ENCODE measurements around the gene DMD.
"Not testable (repeated sequence)": the region's sequence is repeated elsewhere in the genome, so short reads cannot be mapped to it uniquely, and the experiment has no call there.

DMD gene

DNA sequence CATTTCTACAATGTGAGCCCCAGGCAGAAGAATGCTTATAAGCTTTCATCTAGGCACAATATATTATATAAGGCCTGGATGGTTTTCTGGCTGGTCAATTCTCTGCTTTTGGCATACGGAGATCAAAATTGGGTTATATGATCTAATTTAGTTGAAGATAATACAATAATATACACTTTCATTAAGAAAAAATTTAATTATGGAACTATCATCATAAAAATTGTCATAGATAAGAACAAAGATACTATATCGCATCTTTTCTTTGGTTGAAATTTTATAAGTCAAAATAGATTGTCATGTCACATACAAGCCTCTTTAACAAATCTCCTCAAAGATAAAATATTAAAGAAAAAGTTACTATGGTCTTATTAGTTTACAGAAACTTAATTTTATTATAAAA is 17.1 kb downstream of the DMD start:
- Histone ChIP-seq H3K9me3 (ENCODE audit: control insufficient read depth, low read length) (no peaks in the 10 kb centered on the region), H3K27ac (ENCODE audit: low read depth, low read length, severe bottlenecking) (no peak overlapping the region), H3K4me3 (ENCODE audit: extremely low read depth, insufficient read depth, low read length, poor library complexity, severe bottlenecking) (no peak overlapping the region), H3K4me1 (ENCODE audit: control insufficient read depth, insufficient read depth, low read length, poor library complexity, severe bottlenecking) (no peaks in the 10 kb centered on the region), H3K36me3 (ENCODE audit: control insufficient read depth, insufficient read depth, low read length) (no peaks in the 10 kb centered on the region)
- WGBS, 2 experiments (ENCODE audit: insufficient coverage in 2 of 2) = no CpG with 5 or more reads among the region's 2 CpGs

DNA sequence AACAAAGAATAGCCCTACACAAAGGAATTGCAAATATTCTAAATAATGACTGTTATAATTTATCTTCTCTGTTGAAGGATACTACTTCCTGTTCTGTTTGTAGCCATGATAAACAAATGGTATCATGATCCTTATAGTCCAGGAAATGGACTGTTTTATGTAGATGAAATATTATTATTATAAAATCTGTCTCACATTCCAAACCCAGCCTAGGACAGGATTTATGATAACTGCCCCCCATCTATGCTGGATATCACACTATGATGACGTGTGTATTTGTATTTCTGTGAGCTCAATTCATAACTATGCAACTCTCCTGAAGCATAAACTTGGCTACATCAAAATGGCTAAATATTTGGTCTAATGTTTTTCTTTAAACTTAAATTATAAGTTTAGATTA is 21.3 kb downstream of the DMD start:
- no peak overlapping the region for H3K4me3 ChIP-seq (ENCODE audit: extremely low read depth, insufficient read depth, low read length, poor library complexity, severe bottlenecking)
- no peaks in the 10 kb centered on the region for H3K9me3 ChIP-seq (ENCODE audit: control insufficient read depth, low read length)
- H3K27ac ChIP-seq (ENCODE audit: low read depth, low read length, severe bottlenecking) = no peak overlapping the region
- H3K36me3 ChIP-seq (ENCODE audit: control insufficient read depth, insufficient read depth, low read length) = no peaks in the 10 kb centered on the region
- no CpG with 5 or more reads among the region's 1 CpG for WGBS, 2 experiments (ENCODE audit: insufficient coverage in 2 of 2)
- H3K4me1 ChIP-seq (ENCODE audit: control insufficient read depth, insufficient read depth, low read length, poor library complexity, severe bottlenecking) = peaks cover 2% of the 10 kb centered on the region

DNA sequence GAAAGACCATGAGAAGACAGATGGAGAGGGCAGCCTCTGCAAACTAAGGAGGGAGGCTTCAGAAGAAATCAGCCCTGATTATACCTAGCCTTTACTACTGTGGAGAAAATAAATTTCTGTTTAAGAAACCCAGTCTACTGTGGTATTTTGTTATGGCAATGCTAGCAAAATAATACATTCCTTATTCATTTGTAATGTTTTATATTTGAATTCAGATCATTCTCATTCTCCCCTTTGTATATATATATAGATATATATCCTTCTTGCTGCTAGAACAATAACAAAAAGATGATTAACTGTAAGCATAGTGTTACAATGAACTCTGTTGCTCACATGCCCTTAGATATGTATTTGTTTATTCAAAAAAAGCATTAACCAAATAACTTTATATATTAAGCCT is 22.5 kb downstream of the DMD start:
- peaks cover 2% of the 10 kb centered on the region for H3K4me1 ChIP-seq (ENCODE audit: control insufficient read depth, insufficient read depth, low read length, poor library complexity, severe bottlenecking)
- no peaks in the 10 kb centered on the region for H3K9me3 ChIP-seq (ENCODE audit: control insufficient read depth, low read length)
- no peak overlapping the region for H3K27ac ChIP-seq (ENCODE audit: low read depth, low read length, severe bottlenecking)
- no peaks in the 10 kb centered on the region for H3K36me3 ChIP-seq (ENCODE audit: control insufficient read depth, insufficient read depth, low read length)
- no peak overlapping the region for H3K4me3 ChIP-seq (ENCODE audit: extremely low read depth, insufficient read depth, low read length, poor library complexity, severe bottlenecking)

DNA sequence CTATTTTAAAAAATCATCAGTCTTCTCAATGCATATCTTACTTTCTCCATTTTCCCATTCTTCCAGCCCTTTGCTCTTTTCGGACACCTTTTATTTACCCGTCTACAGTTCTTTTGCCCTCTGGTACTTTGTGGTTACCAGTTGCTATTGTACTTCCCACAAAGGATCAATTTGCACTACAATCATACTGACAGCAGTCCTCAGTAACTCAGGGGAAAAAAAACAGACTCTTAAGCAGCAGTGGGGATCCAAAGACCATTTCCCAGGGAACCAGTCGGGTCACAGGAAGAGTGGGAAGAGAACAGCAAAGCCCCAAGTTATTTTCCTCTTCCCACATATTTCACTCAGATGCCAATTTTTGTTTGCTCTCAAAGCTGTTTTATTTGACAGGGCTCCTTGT is 23.1 kb downstream of the DMD start:
- WGBS, 2 experiments (ENCODE audit: insufficient coverage in 2 of 2) = 17% methylated on average over 1 of the region's 3 CpGs; no CpG with 5 or more reads in 1 of the 2 experiments
- H3K36me3 ChIP-seq (ENCODE audit: control insufficient read depth, insufficient read depth, low read length) = no peaks in the 10 kb centered on the region
- H3K4me1 ChIP-seq (ENCODE audit: control insufficient read depth, insufficient read depth, low read length, poor library complexity, severe bottlenecking) = peaks cover 2% of the 10 kb centered on the region
- H3K27ac ChIP-seq (ENCODE audit: low read depth, low read length, severe bottlenecking) = no peak overlapping the region
- H3K4me3 ChIP-seq (ENCODE audit: extremely low read depth, insufficient read depth, low read length, poor library complexity, severe bottlenecking) = no peak overlapping the region
- H3K9me3 ChIP-seq (ENCODE audit: control insufficient read depth, low read length) = no peaks in the 10 kb centered on the region

DNA sequence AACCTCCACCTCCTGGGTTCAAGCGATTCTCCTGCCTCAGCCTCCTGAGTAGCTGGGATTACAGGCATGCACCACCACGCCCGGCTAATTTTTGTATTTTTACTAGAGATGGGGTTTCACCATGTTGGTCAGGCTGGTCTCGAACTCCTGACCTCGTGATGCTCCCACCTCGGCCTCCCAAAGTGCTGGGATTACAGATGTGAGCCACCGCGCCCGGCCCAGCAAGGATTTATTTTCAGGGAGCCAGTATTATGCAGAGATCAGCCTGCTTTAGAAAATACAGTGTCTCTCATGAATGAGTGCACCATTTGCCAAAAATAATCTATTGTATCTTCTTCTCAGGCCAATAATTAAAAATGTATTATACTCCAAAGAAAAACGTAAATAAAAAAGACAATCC is 26.5 kb downstream of the DMD start:
- not testable (repeated sequence) for H3K9me3 ChIP-seq (ENCODE audit: control insufficient read depth, low read length); H3K4me3 ChIP-seq (ENCODE audit: extremely low read depth, insufficient read depth, low read length, poor library complexity, severe bottlenecking); H3K36me3 ChIP-seq (ENCODE audit: control insufficient read depth, insufficient read depth, low read length); H3K4me1 ChIP-seq (ENCODE audit: control insufficient read depth, insufficient read depth, low read length, poor library complexity, severe bottlenecking); H3K27ac ChIP-seq (ENCODE audit: low read depth, low read length, severe bottlenecking)
- WGBS, 2 experiments (ENCODE audit: insufficient coverage in 2 of 2) = 89% methylated on average over 3 of the region's 10 CpGs; no CpG with 5 or more reads in 1 of the 2 experiments

DNA sequence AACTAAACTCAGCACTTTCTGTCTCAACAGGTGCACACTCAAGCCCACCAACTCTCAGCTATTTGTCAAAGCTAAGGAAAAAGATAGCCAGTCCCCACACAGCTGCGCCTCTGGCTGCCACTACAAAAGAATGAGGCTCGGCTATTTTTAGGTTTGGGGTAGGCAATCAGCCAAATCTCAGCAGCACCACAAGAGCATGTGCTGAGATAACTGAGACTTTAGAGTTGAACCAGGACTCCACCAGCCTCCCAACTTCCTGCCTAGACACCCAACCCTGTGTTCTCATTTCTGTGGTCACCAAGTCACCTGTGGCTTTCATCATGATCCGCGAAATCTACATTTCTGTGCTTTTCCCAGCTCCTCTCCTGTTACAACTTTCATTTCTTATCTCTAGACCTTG is 28.0 kb downstream of the DMD start:
- no peaks in the 10 kb centered on the region for H3K36me3 ChIP-seq (ENCODE audit: control insufficient read depth, insufficient read depth, low read length)
- no CpG with 5 or more reads among the region's 4 CpGs for WGBS, 2 experiments (ENCODE audit: insufficient coverage in 2 of 2)
- no peak overlapping the region for H3K4me3 ChIP-seq (ENCODE audit: extremely low read depth, insufficient read depth, low read length, poor library complexity, severe bottlenecking)
- peaks cover 2% of the 10 kb centered on the region for H3K4me1 ChIP-seq (ENCODE audit: control insufficient read depth, insufficient read depth, low read length, poor library complexity, severe bottlenecking)
- H3K9me3 ChIP-seq (ENCODE audit: control insufficient read depth, low read length) = no peaks in the 10 kb centered on the region
- H3K27ac ChIP-seq (ENCODE audit: low read depth, low read length, severe bottlenecking) = no peak overlapping the region

DNA sequence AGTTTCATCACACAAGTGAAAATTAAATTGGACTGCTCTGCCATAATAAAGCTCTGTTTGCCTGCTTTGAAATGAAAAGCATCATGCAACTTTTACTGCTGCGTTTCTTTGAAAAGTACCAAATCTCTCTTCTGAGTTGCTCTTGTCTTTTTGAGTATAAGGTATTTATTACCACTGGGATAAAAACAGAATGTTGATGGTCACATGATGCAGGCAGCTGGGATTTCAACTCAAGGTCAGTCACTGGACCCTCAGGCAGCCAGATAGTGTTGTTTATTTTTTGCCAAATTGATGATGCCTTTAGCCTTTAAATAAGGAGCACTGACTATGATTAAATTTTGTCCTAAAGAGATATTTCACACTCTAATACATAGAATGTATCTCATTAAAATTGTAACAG is 32.7 kb downstream of the DMD start:
- Histone ChIP-seq H3K4me3 (ENCODE audit: extremely low read depth, insufficient read depth, low read length, poor library complexity, severe bottlenecking) (no peak overlapping the region), H3K9me3 (ENCODE audit: control insufficient read depth, low read length) (no peaks in the 10 kb centered on the region), H3K4me1 (ENCODE audit: control insufficient read depth, insufficient read depth, low read length, poor library complexity, severe bottlenecking) (no peaks in the 10 kb centered on the region), H3K36me3 (ENCODE audit: control insufficient read depth, insufficient read depth, low read length) (no peaks in the 10 kb centered on the region), H3K27ac (ENCODE audit: low read depth, low read length, severe bottlenecking) (no peak overlapping the region)
- WGBS, 2 experiments (ENCODE audit: insufficient coverage in 2 of 2) = 80% methylated on average over 1 of the region's 1 CpG; no CpG with 5 or more reads in 1 of the 2 experiments

DNA sequence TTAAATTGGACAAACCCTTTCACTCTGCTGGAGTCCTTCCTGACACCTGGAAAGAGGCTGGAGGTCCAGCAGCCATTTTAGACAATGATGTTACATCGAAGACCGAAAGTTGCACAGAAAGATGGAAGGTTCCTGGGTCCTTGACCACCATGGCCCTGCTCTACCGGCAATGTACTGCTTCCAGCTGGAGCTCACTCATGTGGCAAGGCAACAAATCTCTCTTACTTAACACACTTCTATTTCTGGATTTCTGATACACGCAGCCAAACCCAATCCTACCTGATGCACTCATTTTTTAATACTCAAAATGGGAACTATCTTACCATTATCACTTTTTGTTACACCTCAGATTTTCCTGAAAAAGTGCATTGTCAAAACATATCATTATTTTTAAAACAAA is 33.1 kb downstream of the DMD start:
- Histone ChIP-seq H3K9me3 (ENCODE audit: control insufficient read depth, low read length) (no peaks in the 10 kb centered on the region), H3K36me3 (ENCODE audit: control insufficient read depth, insufficient read depth, low read length) (no peaks in the 10 kb centered on the region), H3K4me3 (ENCODE audit: extremely low read depth, insufficient read depth, low read length, poor library complexity, severe bottlenecking) (no peak overlapping the region), H3K27ac (ENCODE audit: low read depth, low read length, severe bottlenecking) (no peak overlapping the region), H3K4me1 (ENCODE audit: control insufficient read depth, insufficient read depth, low read length, poor library complexity, severe bottlenecking) (no peaks in the 10 kb centered on the region)
- 90% methylated on average over 3 of the region's 4 CpGs; no CpG with 5 or more reads in 1 of the 2 experiments for WGBS, 2 experiments (ENCODE audit: insufficient coverage in 2 of 2)

DNA sequence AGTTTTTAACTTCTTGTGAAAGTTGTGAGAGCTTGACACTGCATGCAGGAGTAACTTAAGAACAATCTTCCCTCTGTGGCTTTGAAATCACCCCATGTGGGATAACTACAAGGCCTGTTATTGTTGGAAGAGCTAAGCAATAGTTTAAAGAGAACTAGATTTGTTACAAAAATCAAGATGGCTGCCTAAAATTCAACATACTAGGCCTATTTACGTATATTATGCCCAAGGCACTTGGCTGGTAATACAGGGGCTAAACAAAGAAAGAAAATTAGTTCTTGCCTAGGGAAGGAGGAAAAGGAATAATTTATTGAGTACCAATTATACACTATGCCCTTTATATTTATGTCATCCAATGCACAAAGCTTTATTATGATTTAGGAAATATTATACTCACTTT is 36.1 kb downstream of the DMD start:
- H3K9me3 ChIP-seq (ENCODE audit: control insufficient read depth, low read length) = no peaks in the 10 kb centered on the region
- H3K36me3 ChIP-seq (ENCODE audit: control insufficient read depth, insufficient read depth, low read length) = no peaks in the 10 kb centered on the region
- H3K27ac ChIP-seq (ENCODE audit: low read depth, low read length, severe bottlenecking) = no peak overlapping the region
- WGBS, 2 experiments (ENCODE audit: insufficient coverage in 2 of 2) = no CpG with 5 or more reads among the region's 1 CpG
- no peak overlapping the region for H3K4me3 ChIP-seq (ENCODE audit: extremely low read depth, insufficient read depth, low read length, poor library complexity, severe bottlenecking)
- H3K4me1 ChIP-seq (ENCODE audit: control insufficient read depth, insufficient read depth, low read length, poor library complexity, severe bottlenecking) = no peaks in the 10 kb centered on the region

DNA sequence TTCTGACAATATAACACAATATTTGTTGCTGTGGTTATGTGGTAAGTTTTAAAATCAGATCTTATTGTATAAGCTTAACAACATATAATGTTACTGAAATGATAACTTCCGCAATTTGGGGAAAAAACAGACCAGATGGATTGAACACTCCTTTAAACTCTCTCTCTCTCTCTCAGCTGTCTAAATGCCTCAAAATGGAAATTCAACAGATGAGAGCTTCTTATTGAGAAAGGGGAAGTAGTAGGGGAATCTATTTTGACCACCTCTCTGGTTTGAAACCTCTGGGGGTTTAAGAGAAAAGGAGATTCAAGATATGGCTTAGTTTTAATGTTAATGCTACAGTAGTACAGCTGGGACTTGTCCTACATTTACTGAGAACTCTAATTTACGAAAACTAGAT is 40.3 kb downstream of the DMD start:
- no CpG with 5 or more reads among the region's 2 CpGs for WGBS, 2 experiments (ENCODE audit: insufficient coverage in 2 of 2)
- no peak overlapping the region for H3K4me3 ChIP-seq (ENCODE audit: extremely low read depth, insufficient read depth, low read length, poor library complexity, severe bottlenecking)
- no peaks in the 10 kb centered on the region for H3K9me3 ChIP-seq (ENCODE audit: control insufficient read depth, low read length)
- no peak overlapping the region for H3K27ac ChIP-seq (ENCODE audit: low read depth, low read length, severe bottlenecking)
- no peaks in the 10 kb centered on the region for H3K4me1 ChIP-seq (ENCODE audit: control insufficient read depth, insufficient read depth, low read length, poor library complexity, severe bottlenecking)
- no peaks in the 10 kb centered on the region for H3K36me3 ChIP-seq (ENCODE audit: control insufficient read depth, insufficient read depth, low read length)

DNA sequence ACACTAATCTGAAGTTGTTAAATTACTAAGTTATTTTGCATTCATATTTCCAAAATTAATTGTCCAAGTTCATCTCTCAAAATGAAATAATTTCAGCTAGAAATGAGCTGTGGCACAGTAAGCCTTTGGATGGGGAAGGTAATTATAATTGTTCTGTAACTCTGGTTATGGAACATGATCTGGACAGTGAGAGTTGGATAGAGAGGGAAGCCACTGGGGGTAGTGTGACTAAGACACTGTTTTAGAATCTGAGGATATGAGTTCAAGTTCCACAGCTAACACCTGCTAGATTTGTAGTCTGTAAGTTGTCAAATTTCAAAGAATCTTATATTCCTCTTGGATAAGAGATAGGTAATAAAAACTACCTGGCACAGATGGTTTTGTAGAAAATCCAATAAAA is 49.5 kb downstream of the DMD start:
- no peaks in the 10 kb centered on the region for H3K4me1 ChIP-seq (ENCODE audit: control insufficient read depth, insufficient read depth, low read length, poor library complexity, severe bottlenecking)
- no peaks in the 10 kb centered on the region for H3K36me3 ChIP-seq (ENCODE audit: control insufficient read depth, insufficient read depth, low read length)
- H3K9me3 ChIP-seq (ENCODE audit: control insufficient read depth, low read length) = no peaks in the 10 kb centered on the region
- H3K4me3 ChIP-seq (ENCODE audit: extremely low read depth, insufficient read depth, low read length, poor library complexity, severe bottlenecking) = no peak overlapping the region
- no peak overlapping the region for H3K27ac ChIP-seq (ENCODE audit: low read depth, low read length, severe bottlenecking)

DNA sequence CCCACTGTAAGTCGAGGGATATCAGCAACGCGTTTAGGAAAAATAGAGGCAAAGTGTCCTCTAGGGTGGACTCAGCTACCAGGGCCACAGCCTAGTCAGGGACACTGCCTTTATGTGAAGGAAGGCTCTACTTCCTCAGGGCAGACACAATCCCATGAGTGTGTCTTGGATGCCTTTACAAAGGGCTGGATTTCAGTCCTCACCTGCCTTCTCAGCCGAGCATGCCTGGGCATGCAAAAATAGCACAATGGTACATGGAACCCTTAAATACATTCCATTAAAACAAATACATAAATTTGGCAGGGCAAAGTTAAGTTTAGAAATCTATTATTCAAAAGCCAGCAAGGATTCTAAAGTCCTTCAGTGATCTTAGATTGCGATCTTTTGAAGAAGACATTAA is 51.1 kb downstream of the DMD start:
- Histone ChIP-seq H3K27ac (ENCODE audit: low read depth, low read length, severe bottlenecking) (no peak overlapping the region), H3K4me1 (ENCODE audit: control insufficient read depth, insufficient read depth, low read length, poor library complexity, severe bottlenecking) (no peaks in the 10 kb centered on the region), H3K36me3 (ENCODE audit: control insufficient read depth, insufficient read depth, low read length) (no peaks in the 10 kb centered on the region), H3K9me3 (ENCODE audit: control insufficient read depth, low read length) (no peaks in the 10 kb centered on the region), H3K4me3 (ENCODE audit: extremely low read depth, insufficient read depth, low read length, poor library complexity, severe bottlenecking) (no peak overlapping the region)
- no CpG with 5 or more reads among the region's 5 CpGs for WGBS, 2 experiments (ENCODE audit: insufficient coverage in 2 of 2)

All from mesodermal cell (in vitro differentiated cells).